ENCODE data around the gene NCS1. TPM values are rescaled to one million over a fixed set of nuclear protein-coding genes. Genes with fewer than 3 reads are reported as not detected.

Gene NCS1
- total and polyA plus RNA-seq, 9 of the 15 experiments (the other 6 are each of a cell fraction or from before 2014, with no cell fraction given): 0.28 to 27.0 (median 9.6) TPM

GRCh38 chr9:130142056-130142455, 30.1 kb upstream of the NCS1 start:
- Histone ChIP-seq H3K36me3 (ENCODE audit: control insufficient read depth, insufficient read depth, low read length) (peaks cover 4% of the 10 kb centered on the region; the same call in 2 of the 3 replicates), H3K4me3 (no peak overlapping the region), H3K4me2 (ENCODE audit: insufficient read depth, low read length) (no peak overlapping the region), H3K79me2 (ENCODE audit: control insufficient read depth, insufficient read depth, low read length) (no peaks in the 10 kb centered on the region), H2AFZ (ENCODE audit: low read depth, low read length) (no peak overlapping the region), H3K4me1 (replicated peaks in 1 of 2; ENCODE audit: control insufficient read depth in 2 of 2, insufficient read depth in 2 of 2, low read length in 2 of 2) (peaks cover 25 to 44% of the 10 kb centered on the region in 2 experiments), H3K27me3 (ENCODE audit: control insufficient read depth in 2 of 2, insufficient read depth in 2 of 2, low read length in 2 of 2) (no peaks in the 10 kb centered on the region; a peak in 1 of 5 replicates), H3K9me1 (ENCODE audit: control insufficient read depth, insufficient read depth, low read length) (peaks cover 6% of the 10 kb centered on the region), H3K27ac (ENCODE audit: extremely low read depth, low read depth, low read length) (no peak overlapping the region), H4K20me1 (replicated peaks; ENCODE audit: control insufficient read depth, insufficient read depth, low read length) (no peaks in the 10 kb centered on the region), H3K9me3 (replicated peaks; ENCODE audit: control insufficient read depth, insufficient read depth, low read depth, low read length) (no peaks in the 10 kb centered on the region), H3K9ac (ENCODE audit: insufficient read depth in 1 of 2, low read depth in 2 of 2, low read length in 2 of 2) (no peak overlapping the region; a peak in 1 of 4 replicates)
- FAIRE-seq (no peak), ATAC-seq (no peak), DNase-seq (ENCODE audit: extremely low read depth in 1 of 4, low spot score in 3 of 4) (no peak)
- no TSS peak for BruUV-seq (replicated peaks)
- in situ Hi-C loops (cut with MboI): loop anchor here (25.0 kb wide), 1 partner anchor 545 kb away; the partner anchor contains the start of gene EXOSC2
- intact Hi-C loops (cut with micrococcal nuclease): no loop called here
- CTCF ChIA-PET (ENCODE audit: low intra/inter-chr PET ratio): no interaction called here
- POLR2A ChIA-PET: interaction anchor here (0.9 to 1.5 kb wide), 4 partner anchors 8 to 44 kb away, joined by 3 to 4 read pairs (median 3); no protein-coding TSS in a partner anchor
- TF ChIP-seq ZNF507 (tag; conservative IDR thresholded peaks at IDR 0.05): no peak
- TF ChIP-seq EHMT2 (IDR thresholded peaks at IDR 0.05): no peak
- no peak for TF ChIP-seq ZNF699 (CRISPR knock-in tag; IDR thresholded peaks at IDR 0.05; ENCODE audit: insufficient replicate concordance)
- TF ChIP-seq SRF (CRISPR knock-in tag; IDR thresholded peaks at IDR 0.05): no peak
- WGBS (ENCODE audit: insufficient coverage, low coverage, missing lambda C conversion rate): 70% methylated on average over 12 of the region's 12 CpGs

GRCh38 chr9:130142641-130143040, 29.6 kb upstream of the NCS1 start:
- Histone ChIP-seq H3K27ac (ENCODE audit: extremely low read depth, low read depth, low read length) (no peak overlapping the region), H4K20me1 (replicated peaks; ENCODE audit: control insufficient read depth, insufficient read depth, low read length) (no peaks in the 10 kb centered on the region), H3K27me3 (ENCODE audit: control insufficient read depth in 2 of 2, insufficient read depth in 2 of 2, low read length in 2 of 2) (no peaks in the 10 kb centered on the region; a peak in 1 of 5 replicates), H3K79me2 (ENCODE audit: control insufficient read depth, insufficient read depth, low read length) (no peaks in the 10 kb centered on the region), H3K4me1 (replicated peaks in 1 of 2; ENCODE audit: control insufficient read depth in 2 of 2, insufficient read depth in 2 of 2, low read length in 2 of 2) (peaks cover 19 to 38% of the 10 kb centered on the region in 2 experiments), H3K9me1 (ENCODE audit: control insufficient read depth, insufficient read depth, low read length) (peaks cover under 1% of the 10 kb centered on the region), H3K9me3 (replicated peaks; ENCODE audit: control insufficient read depth, insufficient read depth, low read depth, low read length) (no peaks in the 10 kb centered on the region), H3K4me2 (ENCODE audit: insufficient read depth, low read length) (no peak overlapping the region), H3K9ac (ENCODE audit: insufficient read depth in 1 of 2, low read depth in 2 of 2, low read length in 2 of 2) (0 out of 4 replicates have a peak overlapping the region, but pooled peaks of 1 of the 2 experiments have one; percentile 54), H2AFZ (ENCODE audit: low read depth, low read length) (0 out of 2 replicates have a peak overlapping the region, but pooled peaks have one; percentile 27), H3K36me3 (ENCODE audit: control insufficient read depth, insufficient read depth, low read length) (peaks cover under 1% of the 10 kb centered on the region; the same call in 1 of the 3 replicates), H3K4me3 (no peak overlapping the region)
- no TSS peak for BruUV-seq (replicated peaks)
- ChIA-PET POLR2A (interaction anchor here (0.8 to 1.5 kb wide), 5 partner anchors 9 to 44 kb away, joined by 3 to 4 read pairs (median 3); no protein-coding TSS in a partner anchor), CTCF (ENCODE audit: low intra/inter-chr PET ratio) (no interaction called here)
- in situ Hi-C loops (cut with MboI) (loop anchor here (25.0 kb wide), 1 partner anchor 545 kb away; the partner anchor contains the start of gene EXOSC2), intact Hi-C loops (cut with micrococcal nuclease) (no loop called here)
- TF ChIP-seq ZNF253 (CRISPR knock-in tag; conservative IDR thresholded peaks at IDR 0.05): no peak
- TF ChIP-seq, protein P1, sequence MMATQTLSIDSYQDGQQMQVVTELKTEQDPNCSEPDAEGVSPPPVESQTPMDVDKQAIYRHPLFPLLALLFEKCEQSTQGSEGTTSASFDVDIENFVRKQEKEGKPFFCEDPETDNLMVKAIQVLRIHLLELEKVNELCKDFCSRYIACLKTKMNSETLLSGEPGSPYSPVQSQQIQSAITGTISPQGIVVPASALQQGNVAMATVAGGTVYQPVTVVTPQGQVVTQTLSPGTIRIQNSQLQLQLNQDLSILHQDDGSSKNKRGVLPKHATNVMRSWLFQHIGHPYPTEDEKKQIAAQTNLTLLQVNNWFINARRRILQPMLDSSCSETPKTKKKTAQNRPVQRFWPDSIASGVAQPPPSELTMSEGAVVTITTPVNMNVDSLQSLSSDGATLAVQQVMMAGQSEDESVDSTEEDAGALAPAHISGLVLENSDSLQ (IDR thresholded peaks at IDR 0.05): peak; percentile 75
- WGBS (ENCODE audit: insufficient coverage, low coverage, missing lambda C conversion rate): 44% methylated on average over 6 of the region's 6 CpGs
- ATAC-seq (no peak), FAIRE-seq (no peak), DNase-seq (ENCODE audit: extremely low read depth in 1 of 4, low spot score in 3 of 4) (no peak)

All from K562 (cell line).